ENCODE measurements around the gene SPPL3. TPM values are rescaled to one million over a fixed set of nuclear protein-coding genes. Genes with fewer than 3 reads are reported as not detected.

Gene SPPL3
- total RNA-seq, 2 experiments from 2014 or later = 38.3 to 43.4 TPM

- Histone ChIP-seq H3K27me3 (ENCODE audit: control insufficient read depth in 1 of 2, insufficient read depth in 2 of 2, low read length in 2 of 2) (no peaks in the 10 kb centered on the region), H3K36me3 (ENCODE audit: insufficient read depth, low read length) (peaks cover 70% of the 10 kb centered on the region), H3K9me3 (ENCODE audit: control insufficient read depth in 1 of 2, insufficient read depth in 1 of 2, low read length in 2 of 2) (no peaks in the 10 kb centered on the region), H3K4me3 (ENCODE audit: low read length) (no peak overlapping the region), H3K4me1 (ENCODE audit: insufficient read depth, low read length) (peaks cover 7% of the 10 kb centered on the region), H3K27ac (ENCODE audit: low read depth in 1 of 2, low read length in 2 of 2) (no peak overlapping the region)
- Mint-ChIP-seq H3K4me3 (no peak overlapping the region), H3K9me3 (no peaks in the 10 kb centered on the region), H3K27me3 (no peaks in the 10 kb centered on the region), H3K36me3 (ENCODE audit: low read depth) (peaks cover 81% of the 10 kb centered on the region), H3K4me1 (ENCODE audit: low read depth) (peaks cover 12% of the 10 kb centered on the region), H3K27ac (no peak overlapping the region)
- CTCF ChIA-PET = interaction anchor here (1.3 kb wide), 1 partner anchor 69 kb away, joined by 3 read pairs; no protein-coding TSS in a partner anchor
- TF ChIP-seq CTCF (IDR thresholded peaks at IDR 0.05) = no peak
- ATAC-seq (ENCODE audit: poor library complexity) = no peak
- POLR2A ChIA-PET = no interaction called here
- DNase-seq = no peak
- intact Hi-C loops (cut with DNase I, micrococcal nuclease) = loop anchor here (10.0 kb wide), 4 partner anchors 253 to 393 kb away; partner anchors contain the start of genes HNF1A (in 1 of the 2), PLA2G1B (in 1 of the 2) and SRSF9 (in 1 of the 2)
These were observed 186.1 kb downstream of the SPPL3 start for GRCh38 chr12:120718055-120718454.

GRCh38 chr12:120713861-120714482 lies 190.2 kb downstream of the SPPL3 start:
- no peaks in the 10 kb centered on the region for H3K9me3 ChIP-seq (ENCODE audit: control insufficient read depth in 1 of 2, insufficient read depth in 1 of 2, low read length in 2 of 2)
- no peaks in the 10 kb centered on the region for H3K27me3 Mint-ChIP-seq
- no peak overlapping the region for H3K4me3 ChIP-seq (ENCODE audit: low read length)
- DNase-seq (peak; percentile 39 to 90 (median 64)), ATAC-seq (ENCODE audit: poor library complexity) (peak; percentile 69)
- intact Hi-C loops (cut with DNase I, micrococcal nuclease) = loop anchor here (1.0 to 10.0 kb wide), 8 partner anchors 28 to 389 kb away; partner anchors contain the start of genes HNF1A (in 1 of the 2), PLA2G1B (in 1 of the 2) and SRSF9 (in 1 of the 2)
- H3K4me1 Mint-ChIP-seq (ENCODE audit: low read depth) = peaks cover 46% of the 10 kb centered on the region
- H3K27me3 ChIP-seq (ENCODE audit: control insufficient read depth in 1 of 2, insufficient read depth in 2 of 2, low read length in 2 of 2) = no peaks in the 10 kb centered on the region
- H3K4me1 ChIP-seq (ENCODE audit: insufficient read depth, low read length) = peaks cover 30% of the 10 kb centered on the region
- H3K27ac ChIP-seq (ENCODE audit: low read depth in 1 of 2, low read length in 2 of 2) = no peak overlapping the region
- peaks cover 45% of the 10 kb centered on the region for H3K36me3 Mint-ChIP-seq (ENCODE audit: low read depth)
- peaks cover 34% of the 10 kb centered on the region for H3K36me3 ChIP-seq (ENCODE audit: insufficient read depth, low read length)
- POLR2A ChIA-PET = no interaction called here
- no peaks in the 10 kb centered on the region for H3K9me3 Mint-ChIP-seq
- H3K27ac Mint-ChIP-seq = peak overlapping the region; percentile 71
- peak; percentile 92 for TF ChIP-seq CTCF (IDR thresholded peaks at IDR 0.05)
- CTCF ChIA-PET = interaction anchor here (1.0 to 2.1 kb wide), 3 partner anchors 65 to 258 kb away, joined by 3 to 14 read pairs (median 5); partner anchors contain the start of gene CABP1
- peak overlapping the region; percentile 86 for H3K4me3 Mint-ChIP-seq

GRCh38 chr12:120712610-120713009 lies 191.5 kb downstream of the SPPL3 start:
- peaks cover 46% of the 10 kb centered on the region for H3K4me1 Mint-ChIP-seq (ENCODE audit: low read depth)
- CTCF ChIA-PET = no interaction called here
- no peaks in the 10 kb centered on the region for H3K27me3 ChIP-seq (ENCODE audit: control insufficient read depth in 1 of 2, insufficient read depth in 2 of 2, low read length in 2 of 2)
- peaks cover 24% of the 10 kb centered on the region for H3K36me3 ChIP-seq (ENCODE audit: insufficient read depth, low read length)
- H3K9me3 Mint-ChIP-seq = no peaks in the 10 kb centered on the region
- TF ChIP-seq CTCF (IDR thresholded peaks at IDR 0.05) = no peak
- H3K4me3 ChIP-seq (ENCODE audit: low read length) = no peak overlapping the region
- peaks cover 30% of the 10 kb centered on the region for H3K4me1 ChIP-seq (ENCODE audit: insufficient read depth, low read length)
- H3K4me3 Mint-ChIP-seq = peak overlapping the region; percentile 96
- H3K27ac Mint-ChIP-seq = peak overlapping the region; percentile 86
- no peak for DNase-seq
- H3K36me3 Mint-ChIP-seq (ENCODE audit: low read depth) = peaks cover 34% of the 10 kb centered on the region
- no peaks in the 10 kb centered on the region for H3K27me3 Mint-ChIP-seq
- POLR2A ChIA-PET = no interaction called here
- ATAC-seq (ENCODE audit: poor library complexity) = no peak
- no peaks in the 10 kb centered on the region for H3K9me3 ChIP-seq (ENCODE audit: control insufficient read depth in 1 of 2, insufficient read depth in 1 of 2, low read length in 2 of 2)
- intact Hi-C loops (cut with DNase I, micrococcal nuclease) = loop anchor here (10.0 kb wide), 4 partner anchors 248 to 388 kb away; partner anchors contain the start of genes HNF1A (in 1 of the 2), PLA2G1B (in 1 of the 2) and SRSF9 (in 1 of the 2)
- H3K27ac ChIP-seq (ENCODE audit: low read depth in 1 of 2, low read length in 2 of 2) = no peak overlapping the region

Other genes with a start within 250 kb of the SPPL3 start
- 10 to 100 TPM; 20.7 to 22.1 TPM for gene MLEC, start 217.2 kb downstream of the SPPL3 start, total RNA-seq
- gene UNC119B, start 193.9 kb downstream of the SPPL3 start, total RNA-seq = 10 to 100 TPM; 10.7 TPM
- 1 to 10 TPM; 8.9 to 9.2 TPM for gene ACADS, start 178.5 kb downstream of the SPPL3 start, total RNA-seq
- gene HNF1A, start 74.2 kb upstream of the SPPL3 start, total RNA-seq = not detected
- 10 to 100 TPM; 14.4 to 15.8 TPM for gene C12orf43, start 112.1 kb upstream of the SPPL3 start, total RNA-seq
- gene OASL, start 134.9 kb upstream of the SPPL3 start, total RNA-seq = 10 to 100 TPM; 33.0 to 34.7 TPM
- 1 to 10 TPM; 4.6 to 4.8 TPM for gene P2RX7, start 228.5 kb upstream of the SPPL3 start, total RNA-seq